Measurements from ENCODE around the gene FOCAD.

FOCAD gene

GRCh38 chr9:20728493-20729220 lies 44.6 kb downstream of the FOCAD start:
- Histone ChIP-seq H3K9ac (ENCODE audit: low read depth, low read length, poor library complexity) (no peak overlapping the region), H3K27ac (replicated peaks; ENCODE audit: low read length) (no peak overlapping the region), H3K4ac (ENCODE audit: low read length) (no peak overlapping the region), H2AFZ (ENCODE audit: low read length) (no peak overlapping the region), H3K4me1 (ENCODE audit: control insufficient read depth in 2 of 2, insufficient read depth in 1 of 2, low read depth in 1 of 2, low read length in 2 of 2) (peaks cover 0 to 6% of the 10 kb centered on the region in 2 donors), H3K23ac (ENCODE audit: low read depth, low read length, poor library complexity) (no peak overlapping the region), H3K14ac (ENCODE audit: low read length) (no peak overlapping the region), H3K36me3 (replicated peaks in 1 of 2; ENCODE audit: control insufficient read depth in 2 of 2, insufficient read depth in 2 of 2, low read length in 2 of 2) (peaks cover 4 to 31% of the 10 kb centered on the region in 2 donors), H3K27me3 (ENCODE audit: control insufficient read depth in 3 of 3, insufficient read depth in 3 of 3, low read depth in 1 of 3, low read length in 3 of 3) (no peaks in the 10 kb centered on the region), H2BK5ac (ENCODE audit: low read length) (no peak overlapping the region), H2AK5ac (ENCODE audit: low read depth, low read length) (no peak overlapping the region), H3K18ac (ENCODE audit: low read length) (no peak overlapping the region), H3K4me3 (ENCODE audit: low read length in 2 of 2) (no peak overlapping the region), H4K91ac (ENCODE audit: low read depth, low read length, poor library complexity) (no peak overlapping the region), H4K8ac (ENCODE audit: low read depth, low read length) (no peak overlapping the region), H3K79me1 (ENCODE audit: low read depth, low read length) (no peaks in the 10 kb centered on the region), H3K9me3 (replicated peaks in 1 of 2; ENCODE audit: control insufficient read depth in 2 of 2, insufficient read depth in 1 of 2, low read depth in 1 of 2, low read length in 2 of 2) (no peaks in the 10 kb centered on the region), H2BK12ac (ENCODE audit: low read length) (no peak overlapping the region), H3K4me2 (ENCODE audit: insufficient read depth, low read length, poor library complexity, severe bottlenecking) (no peak overlapping the region), H2BK15ac (ENCODE audit: low read length) (no peak overlapping the region), H2BK120ac (ENCODE audit: low read depth, low read length) (no peak overlapping the region)
- DNase-seq (ENCODE audit: low spot score) = no peak

DNA sequence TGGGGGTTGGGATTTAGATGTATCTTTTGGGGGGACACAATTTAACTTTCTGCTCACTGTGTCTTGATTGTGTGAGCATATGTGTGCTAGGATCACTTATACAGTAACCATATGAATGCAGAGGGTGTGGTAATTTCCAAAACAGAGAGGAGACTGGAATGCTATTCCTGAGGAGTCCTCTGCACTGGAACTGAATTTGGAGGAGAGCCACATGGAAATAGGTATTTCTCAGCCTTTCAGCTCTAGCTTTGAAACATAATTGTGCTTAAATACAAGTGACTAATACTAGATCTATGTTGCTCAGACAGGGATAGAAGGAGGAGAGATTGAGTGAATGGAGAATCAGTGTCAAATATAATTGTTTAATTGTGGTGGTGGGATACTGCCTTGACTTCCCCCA lies 45.5 kb downstream of the FOCAD start:
- no peak overlapping the region for H3K23ac ChIP-seq (ENCODE audit: low read depth, low read length, poor library complexity)
- H2BK15ac ChIP-seq (ENCODE audit: low read length) = no peak overlapping the region
- no peak overlapping the region for H2BK5ac ChIP-seq (ENCODE audit: low read length)
- H3K36me3 ChIP-seq (replicated peaks in 1 of 2; ENCODE audit: control insufficient read depth in 2 of 2, insufficient read depth in 2 of 2, low read length in 2 of 2) = peaks cover 1 to 22% of the 10 kb centered on the region in 2 donors
- H3K4me2 ChIP-seq (ENCODE audit: insufficient read depth, low read length, poor library complexity, severe bottlenecking) = no peak overlapping the region
- no peaks in the 10 kb centered on the region for H3K27me3 ChIP-seq (ENCODE audit: control insufficient read depth in 3 of 3, insufficient read depth in 3 of 3, low read depth in 1 of 3, low read length in 3 of 3)
- H3K79me1 ChIP-seq (ENCODE audit: low read depth, low read length) = no peaks in the 10 kb centered on the region
- DNase-seq (ENCODE audit: low spot score) = no peak
- no peak overlapping the region for H4K8ac ChIP-seq (ENCODE audit: low read depth, low read length)
- no peak overlapping the region for H2BK120ac ChIP-seq (ENCODE audit: low read depth, low read length)
- no peak overlapping the region for H2AK5ac ChIP-seq (ENCODE audit: low read depth, low read length)
- H2BK12ac ChIP-seq (ENCODE audit: low read length) = no peak overlapping the region
- H3K27ac ChIP-seq (replicated peaks; ENCODE audit: low read length) = no peak overlapping the region
- no peak overlapping the region for H3K9ac ChIP-seq (ENCODE audit: low read depth, low read length, poor library complexity)
- H4K91ac ChIP-seq (ENCODE audit: low read depth, low read length, poor library complexity) = no peak overlapping the region
- H3K14ac ChIP-seq (ENCODE audit: low read length) = no peak overlapping the region
- H3K4me3 ChIP-seq (ENCODE audit: low read length in 2 of 2) = no peak overlapping the region
- H3K9me3 ChIP-seq (replicated peaks in 1 of 2; ENCODE audit: control insufficient read depth in 2 of 2, insufficient read depth in 1 of 2, low read depth in 1 of 2, low read length in 2 of 2) = no peaks in the 10 kb centered on the region
- H3K4ac ChIP-seq (ENCODE audit: low read length) = no peak overlapping the region
- peaks cover 0 to 6% of the 10 kb centered on the region in 2 donors for H3K4me1 ChIP-seq (ENCODE audit: control insufficient read depth in 2 of 2, insufficient read depth in 1 of 2, low read depth in 1 of 2, low read length in 2 of 2)
- no peak overlapping the region for H2AFZ ChIP-seq (ENCODE audit: low read length)
- no peak overlapping the region for H3K18ac ChIP-seq (ENCODE audit: low read length)

GRCh38 chr9:20732118-20732517 lies 48.1 kb downstream of the FOCAD start:
- no peak overlapping the region for H3K27ac ChIP-seq (replicated peaks; ENCODE audit: low read length)
- no peak overlapping the region for H2AFZ ChIP-seq (ENCODE audit: low read length)
- no CpG with 5 or more reads among the region's 4 CpGs for WGBS, 2 donors (ENCODE audit: extremely low coverage in 2 of 2, insufficient read length in 2 of 2, insufficient replicate concordance in 1 of 2)

DNA sequence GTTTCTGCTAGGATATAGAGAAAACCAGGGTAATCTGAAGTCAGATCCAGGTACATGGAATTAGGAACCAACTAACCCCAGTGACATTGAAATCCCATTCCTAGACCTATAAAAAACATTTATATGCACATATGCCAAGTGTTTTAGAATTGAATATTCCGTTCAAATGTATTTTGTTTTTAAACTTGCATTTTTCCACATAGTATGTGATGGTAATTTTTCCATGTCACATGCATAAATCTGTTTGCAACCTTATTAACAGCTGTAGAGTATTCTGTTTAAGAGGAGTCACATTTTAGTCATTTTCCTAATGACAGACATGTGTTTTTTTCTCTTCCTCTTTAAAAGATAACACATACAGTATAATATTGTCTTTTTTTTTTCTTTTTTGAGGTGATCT lies 50.2 kb downstream of the FOCAD start:
- WGBS, 2 donors (ENCODE audit: extremely low coverage in 2 of 2, insufficient read length in 2 of 2, insufficient replicate concordance in 1 of 2) = no CpG with 5 or more reads among the region's 1 CpG
- no peaks in the 10 kb centered on the region for H3K9me3 ChIP-seq (replicated peaks in 1 of 2; ENCODE audit: control insufficient read depth in 2 of 2, insufficient read depth in 1 of 2, low read depth in 1 of 2, low read length in 2 of 2)
- peaks cover 3 to 24% of the 10 kb centered on the region in 2 donors for H3K36me3 ChIP-seq (replicated peaks in 1 of 2; ENCODE audit: control insufficient read depth in 2 of 2, insufficient read depth in 2 of 2, low read length in 2 of 2)
- H3K4me3 ChIP-seq (ENCODE audit: low read length in 2 of 2) = no peak overlapping the region
- no peak overlapping the region for H4K8ac ChIP-seq (ENCODE audit: low read depth, low read length)
- no peak overlapping the region for H3K27ac ChIP-seq (replicated peaks; ENCODE audit: low read length)
- no peak overlapping the region for H3K18ac ChIP-seq (ENCODE audit: low read length)
- H3K14ac ChIP-seq (ENCODE audit: low read length) = no peak overlapping the region
- H2BK15ac ChIP-seq (ENCODE audit: low read length) = no peak overlapping the region
- no peak overlapping the region for H3K9ac ChIP-seq (ENCODE audit: low read depth, low read length, poor library complexity)
- H3K79me1 ChIP-seq (ENCODE audit: low read depth, low read length) = no peaks in the 10 kb centered on the region
- no peaks in the 10 kb centered on the region for H3K27me3 ChIP-seq (ENCODE audit: control insufficient read depth in 3 of 3, insufficient read depth in 3 of 3, low read depth in 1 of 3, low read length in 3 of 3)
- H4K91ac ChIP-seq (ENCODE audit: low read depth, low read length, poor library complexity) = no peak overlapping the region
- no peak overlapping the region for H3K4ac ChIP-seq (ENCODE audit: low read length)
- no peak overlapping the region for H2AFZ ChIP-seq (ENCODE audit: low read length)
- H2AK5ac ChIP-seq (ENCODE audit: low read depth, low read length) = no peak overlapping the region
- no peaks in the 10 kb centered on the region for H3K4me1 ChIP-seq (ENCODE audit: control insufficient read depth in 2 of 2, insufficient read depth in 1 of 2, low read depth in 1 of 2, low read length in 2 of 2)
- no peak overlapping the region for H2BK120ac ChIP-seq (ENCODE audit: low read depth, low read length)
- H2BK12ac ChIP-seq (ENCODE audit: low read length) = no peak overlapping the region
- no peak overlapping the region for H3K23ac ChIP-seq (ENCODE audit: low read depth, low read length, poor library complexity)
- H2BK5ac ChIP-seq (ENCODE audit: low read length) = no peak overlapping the region
- H3K4me2 ChIP-seq (ENCODE audit: insufficient read depth, low read length, poor library complexity, severe bottlenecking) = no peak overlapping the region
- DNase-seq (ENCODE audit: low spot score) = no peak

More at GRCh38 chr9:20732118-20732517, 48.1 kb downstream of the FOCAD start:
- Histone ChIP-seq H3K4ac (ENCODE audit: low read length) (no peak overlapping the region), H3K79me1 (ENCODE audit: low read depth, low read length) (no peaks in the 10 kb centered on the region), H3K4me1 (ENCODE audit: control insufficient read depth in 2 of 2, insufficient read depth in 1 of 2, low read depth in 1 of 2, low read length in 2 of 2) (no peaks in the 10 kb centered on the region), H3K9ac (ENCODE audit: low read depth, low read length, poor library complexity) (no peak overlapping the region), H3K4me3 (ENCODE audit: low read length in 2 of 2) (no peak overlapping the region), H2BK12ac (ENCODE audit: low read length) (no peak overlapping the region), H3K18ac (ENCODE audit: low read length) (no peak overlapping the region), H3K23ac (ENCODE audit: low read depth, low read length, poor library complexity) (no peak overlapping the region), H3K14ac (ENCODE audit: low read length) (no peak overlapping the region), H2BK120ac (ENCODE audit: low read depth, low read length) (no peak overlapping the region), H2AK5ac (ENCODE audit: low read depth, low read length) (no peak overlapping the region), H3K36me3 (replicated peaks in 1 of 2; ENCODE audit: control insufficient read depth in 2 of 2, insufficient read depth in 2 of 2, low read length in 2 of 2) (peaks cover 1 to 17% of the 10 kb centered on the region in 2 donors), H4K8ac (ENCODE audit: low read depth, low read length) (no peak overlapping the region), H3K4me2 (ENCODE audit: insufficient read depth, low read length, poor library complexity, severe bottlenecking) (no peak overlapping the region), H3K27me3 (ENCODE audit: control insufficient read depth in 3 of 3, insufficient read depth in 3 of 3, low read depth in 1 of 3, low read length in 3 of 3) (no peaks in the 10 kb centered on the region), H4K91ac (ENCODE audit: low read depth, low read length, poor library complexity) (no peak overlapping the region), H2BK15ac (ENCODE audit: low read length) (no peak overlapping the region), H2BK5ac (ENCODE audit: low read length) (no peak overlapping the region), H3K9me3 (replicated peaks in 1 of 2; ENCODE audit: control insufficient read depth in 2 of 2, insufficient read depth in 1 of 2, low read depth in 1 of 2, low read length in 2 of 2) (no peaks in the 10 kb centered on the region)
- no peak for DNase-seq (ENCODE audit: low spot score)

All from neuronal stem cell (in vitro differentiated cells).